GM10266 (cell line): Measurements from ENCODE around the gene CYB5RL.

Source experiments
- DNase-seq: peaks from one replicate; pipeline ENCODE4 v3.0.0; 2012; ENCODE audit errors: extremely low spot score
- TF ChIP-seq, protein P1 (sequence below): IDR thresholded peaks from 2 replicates; pipeline ENCODE4 v1.5.1; 2012; ENCODE audit warnings: mild to moderate bottlenecking, low read depth; ENCODE audit not compliant: control insufficient read depth, insufficient read depth; ENCODE audit errors: missing control alignments

CYB5RL gene

DNA sequence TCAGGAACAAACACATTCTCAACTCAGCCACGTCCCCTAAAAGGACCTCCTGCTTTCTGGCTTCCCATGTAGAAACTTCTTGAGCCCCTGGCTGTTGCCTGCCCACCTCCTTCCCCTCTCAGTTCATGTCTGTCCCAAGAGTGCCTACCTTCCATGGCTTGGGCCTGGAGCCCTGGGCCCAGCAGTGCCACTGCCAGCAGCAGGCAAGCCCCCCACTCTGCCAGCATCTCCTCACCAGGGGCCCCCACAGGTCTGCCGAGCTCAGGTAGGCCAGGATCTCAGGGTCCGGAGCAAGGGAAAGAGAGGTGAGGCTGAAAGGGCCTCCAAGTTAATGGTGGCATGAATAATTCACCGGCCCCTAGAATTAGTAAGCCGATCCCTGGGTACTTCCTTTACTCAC lies 47.1 kb downstream of the CYB5RL start, which contains the start of gene CDCP2:
CDCP2 (minus strand) TSS at position 305 of the 400 bp plus-strand sequence; CDS start at position 227, 78 bp downstream.
- no peak for DNase-seq
- TF ChIP-seq, protein P1, sequence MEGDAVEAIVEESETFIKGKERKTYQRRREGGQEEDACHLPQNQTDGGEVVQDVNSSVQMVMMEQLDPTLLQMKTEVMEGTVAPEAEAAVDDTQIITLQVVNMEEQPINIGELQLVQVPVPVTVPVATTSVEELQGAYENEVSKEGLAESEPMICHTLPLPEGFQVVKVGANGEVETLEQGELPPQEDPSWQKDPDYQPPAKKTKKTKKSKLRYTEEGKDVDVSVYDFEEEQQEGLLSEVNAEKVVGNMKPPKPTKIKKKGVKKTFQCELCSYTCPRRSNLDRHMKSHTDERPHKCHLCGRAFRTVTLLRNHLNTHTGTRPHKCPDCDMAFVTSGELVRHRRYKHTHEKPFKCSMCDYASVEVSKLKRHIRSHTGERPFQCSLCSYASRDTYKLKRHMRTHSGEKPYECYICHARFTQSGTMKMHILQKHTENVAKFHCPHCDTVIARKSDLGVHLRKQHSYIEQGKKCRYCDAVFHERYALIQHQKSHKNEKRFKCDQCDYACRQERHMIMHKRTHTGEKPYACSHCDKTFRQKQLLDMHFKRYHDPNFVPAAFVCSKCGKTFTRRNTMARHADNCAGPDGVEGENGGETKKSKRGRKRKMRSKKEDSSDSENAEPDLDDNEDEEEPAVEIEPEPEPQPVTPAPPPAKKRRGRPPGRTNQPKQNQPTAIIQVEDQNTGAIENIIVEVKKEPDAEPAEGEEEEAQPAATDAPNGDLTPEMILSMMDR: no peak

DNA sequence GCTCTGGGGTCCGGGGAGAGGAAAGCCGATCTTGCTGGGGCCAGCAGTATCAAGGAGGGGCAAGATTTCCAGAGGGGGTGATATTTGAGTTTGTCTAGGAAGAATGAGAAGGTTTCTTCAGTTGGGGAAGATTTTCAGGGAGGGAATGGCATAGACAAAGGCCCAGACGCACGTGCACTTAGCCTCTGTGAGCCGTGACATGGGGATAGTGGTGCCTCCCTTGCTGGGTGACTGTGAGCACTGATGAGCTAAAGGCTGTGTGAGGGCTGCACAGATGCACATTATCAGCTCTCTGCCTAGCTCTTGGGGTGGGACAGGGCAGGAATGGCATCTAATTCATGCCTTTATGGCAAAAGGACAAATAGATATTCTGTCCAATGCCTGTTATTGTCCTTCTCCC lies 48.8 kb downstream of the CYB5RL start:
- no peak for DNase-seq
- TF ChIP-seq, protein P1: no peak
